Measurements from ENCODE around the gene NPC1.
"Not testable (repeated sequence)": the region's sequence is repeated elsewhere in the genome, so short reads cannot be mapped to it uniquely, and the experiment has no call there.

Gene NPC1

GRCh38 chr18:23575309-23575651 is 11.0 kb downstream of the NPC1 start:
- no peak for DNase-seq (ENCODE audit: low read depth)

GRCh38 chr18:23574611-23575308 is 11.5 kb downstream of the NPC1 start:
- no peak for DNase-seq (ENCODE audit: low read depth)

GRCh38 chr18:23573626-23574431 is 12.5 kb downstream of the NPC1 start:
- DNase-seq (ENCODE audit: low read depth): peak; percentile 86

- DNase-seq (ENCODE audit: low read depth): no peak
Measured at GRCh38 chr18:23573020-23573419, 13.3 kb downstream of the NPC1 start.

- DNase-seq (ENCODE audit: low read depth): no peak
Measured at GRCh38 chr18:23572570-23572969, 13.7 kb downstream of the NPC1 start.

GRCh38 chr18:23572012-23572411 is 14.3 kb downstream of the NPC1 start:
- DNase-seq (ENCODE audit: low read depth): no peak

GRCh38 chr18:23570912-23571504 is 15.3 kb downstream of the NPC1 start:
- no peak for DNase-seq (ENCODE audit: low read depth)

- DNase-seq (ENCODE audit: low read depth): no peak
Measured at GRCh38 chr18:23569299-23570063, 16.8 kb downstream of the NPC1 start.

- no peak for DNase-seq (ENCODE audit: low read depth)
Measured at GRCh38 chr18:23568281-23569138, 17.8 kb downstream of the NPC1 start.

GRCh38 chr18:23567671-23568070 is 18.6 kb downstream of the NPC1 start:
- no peak for DNase-seq (ENCODE audit: low read depth)

GRCh38 chr18:23565916-23566547 is 20.3 kb downstream of the NPC1 start:
- no peak for DNase-seq (ENCODE audit: low read depth)

GRCh38 chr18:23563377-23564043 is 22.8 kb downstream of the NPC1 start:
- DNase-seq (ENCODE audit: low read depth): peak; percentile 85

GRCh38 chr18:23560186-23560585 is 26.1 kb downstream of the NPC1 start:
- no peak for DNase-seq (ENCODE audit: low read depth)

- not testable (repeated sequence) for DNase-seq (ENCODE audit: low read depth)
Measured at GRCh38 chr18:23557511-23557910, 28.8 kb downstream of the NPC1 start.

GRCh38 chr18:23556145-23556780 is 30.0 kb downstream of the NPC1 start:
- DNase-seq (ENCODE audit: low read depth): no peak

- DNase-seq (ENCODE audit: low read depth): no peak
Measured at GRCh38 chr18:23553887-23554286, 32.4 kb downstream of the NPC1 start.

- no peak for DNase-seq (ENCODE audit: low read depth)
Measured at GRCh38 chr18:23552505-23552904, 33.8 kb downstream of the NPC1 start.

- DNase-seq (ENCODE audit: low read depth): no peak
Measured at GRCh38 chr18:23551978-23552377, 34.3 kb downstream of the NPC1 start.

- DNase-seq (ENCODE audit: low read depth): no peak
Measured at GRCh38 chr18:23550898-23551297, 35.4 kb downstream of the NPC1 start.

- DNase-seq (ENCODE audit: low read depth): no peak
Measured at GRCh38 chr18:23548719-23549118, 37.6 kb downstream of the NPC1 start.
